Upper lobe of right lung (tissue), 1 donor: ENCODE results near the gene POC1A. TPM values are rescaled to one million over a fixed set of nuclear protein-coding genes. Genes with fewer than 3 reads are reported as not detected.
"Not testable (repeated sequence)": the region's sequence is repeated elsewhere in the genome, so short reads cannot be mapped to it uniquely, and the experiment has no call there.

Experiments
- ATAC-seq: fragments of 200-7000 bp; cut with Tn5 transposase; one replicate; pipeline ENCODE4 v1.9.1; 2020; ENCODE audit warnings: mild to moderate bottlenecking, moderate library complexity
- DNase-seq: peaks from one replicate; pipeline ENCODE4 v3.0.0-alpha.2; 2020
- H3K27ac ChIP-seq: fragments of 200-600 bp; one replicate; pipeline ENCODE4 v1.8.0; 2022
- H3K27me3 ChIP-seq: fragments of 200-600 bp; one replicate; pipeline ENCODE4 v1.8.0; 2022; ENCODE audit warnings: mild to moderate bottlenecking
- H3K36me3 ChIP-seq: fragments of 200-600 bp; one replicate; pipeline ENCODE4 v1.8.0; 2022
- H3K4me1 ChIP-seq: fragments of 200-600 bp; one replicate; pipeline ENCODE4 v1.8.0; 2022
- H3K4me3 ChIP-seq: fragments of 200-600 bp; one replicate; pipeline ENCODE4 v1.8.0; 2022; ENCODE audit warnings: mild to moderate bottlenecking
- H3K9me3 ChIP-seq: fragments of 200-600 bp; one replicate; pipeline ENCODE4 v1.8.0; 2022
- CTCF ChIP-seq: fragments of 200-600 bp; IDR thresholded peaks from one replicate; pipeline ENCODE4 v1.8.0; 2022; ENCODE audit warnings: antibody characterized with exemption
- intact Hi-C: fragments of 100-400 bp; cut with DNase I; formaldehyde crosslinking; loops from one replicate; pipeline ENCODE4 v1.11.0; 2022
- total RNA-seq: library from RNA; stranded (reverse); fragmentation: NEBNext Ultra II Directional; extraction: Animal tissue kit (Norgen Biotek cat#: 25700); gene quantifications from one replicate; pipeline ENCODE4 v1.2.1, GENCODE V29; 2021
- donor health status: DM: no; HTN: yes; CAD: no; lungs with severe emphysema.

The POC1A gene
- total RNA-seq, 1 donor from 2014 or later = 2.5 TPM

- Histone ChIP-seq H3K27me3 (no peaks in the 10 kb centered on the region), H3K27ac (no peak overlapping the region), H3K4me3 (no peak overlapping the region), H3K4me1 (peaks cover 15% of the 10 kb centered on the region), H3K36me3 (no peaks in the 10 kb centered on the region), H3K9me3 (no peaks in the 10 kb centered on the region)
- intact Hi-C loops = no loop called here
- DNase-seq (no peak), ATAC-seq (no peak)
- no peak for TF ChIP-seq CTCF
Measured at GRCh38 chr3:52036829-52037228, 117.4 kb downstream of the POC1A start.

- H3K27me3 ChIP-seq = no peaks in the 10 kb centered on the region
- peaks cover 15% of the 10 kb centered on the region for H3K4me1 ChIP-seq
- H3K36me3 ChIP-seq = no peaks in the 10 kb centered on the region
- H3K9me3 ChIP-seq = no peaks in the 10 kb centered on the region
- no peak for TF ChIP-seq CTCF
- DNase-seq (no peak), ATAC-seq (no peak)
- no peak overlapping the region for H3K27ac ChIP-seq
- intact Hi-C loops = no loop called here
- H3K4me3 ChIP-seq = no peak overlapping the region
Measured at GRCh38 chr3:52036222-52036694, 118.0 kb downstream of the POC1A start.

- H3K27me3 ChIP-seq = no peaks in the 10 kb centered on the region
- intact Hi-C loops = no loop called here
- ATAC-seq = no peak
- H3K4me1 ChIP-seq = peaks cover 3% of the 10 kb centered on the region
- no peak overlapping the region for H3K27ac ChIP-seq
- H3K36me3 ChIP-seq = no peaks in the 10 kb centered on the region
- no peak overlapping the region for H3K4me3 ChIP-seq
- H3K9me3 ChIP-seq = no peaks in the 10 kb centered on the region
- no peak for TF ChIP-seq CTCF
- DNase-seq = no peak
Measured at GRCh38 chr3:52034651-52035050, 119.6 kb downstream of the POC1A start.

- ATAC-seq (no peak), DNase-seq (no peak)
- no peaks in the 10 kb centered on the region for H3K27me3 ChIP-seq
- no peak overlapping the region for H3K27ac ChIP-seq
- H3K4me3 ChIP-seq = no peak overlapping the region
- intact Hi-C loops = no loop called here
- TF ChIP-seq CTCF = no peak
- H3K36me3 ChIP-seq = no peaks in the 10 kb centered on the region
- no peaks in the 10 kb centered on the region for H3K4me1 ChIP-seq
- H3K9me3 ChIP-seq = no peaks in the 10 kb centered on the region
Measured at GRCh38 chr3:52034212-52034611, 120.0 kb downstream of the POC1A start.

- H3K4me1 ChIP-seq, H3K9me3 ChIP-seq, DNase-seq, H3K4me3 ChIP-seq, H3K27ac ChIP-seq, H3K27me3 ChIP-seq, ATAC-seq, intact Hi-C loops, H3K36me3 ChIP-seq: not testable (repeated sequence)
Measured at GRCh38 chr3:52033748-52034147, 120.5 kb downstream of the POC1A start.

- DNase-seq = no peak
Measured at GRCh38 chr3:52032702-52033408, 121.4 kb downstream of the POC1A start.

More at GRCh38 chr3:52032702-52033408, 121.4 kb downstream of the POC1A start:
- Histone ChIP-seq H3K27me3 (no peaks in the 10 kb centered on the region), H3K4me3 (no peak overlapping the region), H3K27ac (no peak overlapping the region), H3K4me1 (no peaks in the 10 kb centered on the region), H3K9me3 (no peaks in the 10 kb centered on the region), H3K36me3 (no peaks in the 10 kb centered on the region)
- ATAC-seq = no peak
- intact Hi-C loops = no loop called here
- no peak for TF ChIP-seq CTCF
